GM18511 (cell line): ENCODE measurements around the gene NBPF9.
A peak's percentile ranks its signal among the peaks of the same experiment; 100 is the strongest.
"Not testable (repeated sequence)": the region's sequence is repeated elsewhere in the genome, so short reads cannot be mapped to it uniquely, and the experiment has no call there.

Source experiments
- ATAC-seq: cut with Tn5 transposase; IDR thresholded peaks from one replicate; pipeline ENCODE4 v1.9.1; 2021; ENCODE audit warnings: mild to moderate bottlenecking, moderate library complexity; ENCODE audit not compliant: unreplicated experiment

The NBPF9 gene

GRCh38 chr1:149103109-149104081, at the start of gene NBPF9:
Gene NBPF9, minus strand, starts transcription at chr1:149103551. Its CDS starts 21,412 bp downstream, at chr1:149082139.
- ATAC-seq: peak; percentile 94

DNA sequence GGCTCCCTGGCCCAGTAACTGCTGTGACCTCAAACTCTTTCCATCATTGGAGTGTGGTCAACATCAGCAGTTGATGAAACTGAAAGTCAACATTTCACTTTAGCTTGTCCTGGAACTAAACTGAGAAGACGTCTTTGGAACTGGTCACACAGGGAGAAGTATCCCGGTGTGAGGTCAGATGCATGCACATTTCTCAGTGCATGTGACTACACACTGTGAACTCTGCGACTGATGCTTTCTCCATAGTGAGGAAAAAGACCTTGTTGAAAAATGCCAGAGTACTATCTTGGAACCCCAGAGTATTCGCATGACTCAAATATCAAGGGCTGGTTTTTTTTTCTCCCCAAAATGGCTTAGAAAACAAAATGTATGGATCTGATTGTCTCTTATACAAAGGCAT, 46.6 kb upstream of the NBPF9 start:
- not testable (repeated sequence) for ATAC-seq

GRCh38 chr1:149137585-149137984, 34.2 kb upstream of the NBPF9 start:
- ATAC-seq: not testable (repeated sequence)

DNA sequence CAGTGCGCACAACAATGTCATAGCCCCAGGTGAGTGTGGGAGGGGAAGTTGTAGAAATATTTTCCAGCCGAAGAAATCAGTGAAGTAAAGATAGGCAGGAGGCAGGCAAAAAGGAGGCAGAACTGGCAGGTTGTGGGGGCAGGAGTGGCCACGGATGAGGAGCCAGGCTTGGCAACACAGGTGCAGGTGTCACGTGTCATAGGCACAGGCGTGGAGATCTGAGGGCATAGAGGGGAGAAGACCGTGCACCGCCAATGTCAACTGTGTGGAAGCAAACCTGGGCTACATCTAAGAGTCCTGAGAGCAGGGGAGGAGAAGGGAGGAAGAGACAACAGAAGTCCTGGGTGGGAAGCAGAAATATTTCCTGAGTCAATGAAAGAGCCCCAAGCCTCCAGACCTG, 27.6 kb upstream of the NBPF9 start:
- not testable (repeated sequence) for ATAC-seq

GRCh38 chr1:149129245-149129644, 25.9 kb upstream of the NBPF9 start:
- not testable (repeated sequence) for ATAC-seq

DNA sequence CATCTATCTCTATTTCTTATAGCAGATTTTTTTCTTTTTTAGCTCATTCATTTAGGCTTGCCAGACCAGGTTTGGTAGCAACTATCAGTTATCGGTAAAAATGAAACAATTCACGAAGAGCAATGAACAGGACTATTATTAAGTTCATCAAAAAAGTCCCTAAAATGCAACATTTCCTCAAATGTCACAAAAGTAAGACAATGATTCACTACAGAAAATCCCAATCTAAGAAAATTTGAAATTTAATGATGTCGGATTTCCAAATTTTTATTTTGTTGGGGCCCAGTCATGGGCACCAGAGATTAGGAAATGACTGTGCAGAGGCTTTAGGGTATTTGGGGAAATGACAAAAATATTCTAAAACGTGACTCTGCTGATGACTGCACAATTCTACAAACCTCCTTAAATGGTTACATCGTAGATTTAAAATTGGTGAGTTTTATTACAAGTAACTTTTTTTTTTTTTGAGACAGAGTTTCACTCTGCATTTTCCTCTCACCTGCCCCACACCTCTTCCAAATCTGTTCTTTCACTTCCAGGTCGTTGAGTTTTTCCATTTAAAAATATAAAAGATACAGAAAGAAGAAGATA, 23.3 kb upstream of the NBPF9 start:
- ATAC-seq: not testable (repeated sequence)

- ATAC-seq: not testable (repeated sequence)
Observed at GRCh38 chr1:149123948-149124926, 20.9 kb upstream of the NBPF9 start.

- not testable (repeated sequence) for ATAC-seq
Observed at GRCh38 chr1:149112828-149113227, 9.5 kb upstream of the NBPF9 start.

GRCh38 chr1:149110343-149110742, 7.0 kb upstream of the NBPF9 start:
- ATAC-seq: not testable (repeated sequence)

- peak; percentile 47 for ATAC-seq
Observed at GRCh38 chr1:149102574-149102973, 777 bp downstream of the NBPF9 start.

DNA sequence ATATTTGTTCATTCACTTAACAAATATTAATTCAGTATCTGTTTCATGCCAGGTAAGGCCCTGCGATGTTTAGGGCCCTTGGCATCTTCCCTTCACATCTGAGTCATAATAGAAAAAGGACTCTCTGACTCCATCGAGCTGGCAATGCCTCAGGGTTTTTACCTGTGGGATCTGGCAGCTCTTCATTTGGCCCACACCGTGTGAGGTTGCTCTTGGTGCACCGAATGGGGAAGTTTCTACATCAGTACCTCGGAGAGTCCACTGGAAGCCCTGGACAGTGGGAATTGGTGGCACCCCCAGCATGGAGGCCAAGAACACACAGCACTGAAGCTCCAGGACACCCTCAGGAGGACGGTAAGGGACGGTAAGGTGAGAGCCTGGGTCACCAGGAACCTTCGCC, 5.1 kb downstream of the NBPF9 start:
- ATAC-seq: not testable (repeated sequence)

DNA sequence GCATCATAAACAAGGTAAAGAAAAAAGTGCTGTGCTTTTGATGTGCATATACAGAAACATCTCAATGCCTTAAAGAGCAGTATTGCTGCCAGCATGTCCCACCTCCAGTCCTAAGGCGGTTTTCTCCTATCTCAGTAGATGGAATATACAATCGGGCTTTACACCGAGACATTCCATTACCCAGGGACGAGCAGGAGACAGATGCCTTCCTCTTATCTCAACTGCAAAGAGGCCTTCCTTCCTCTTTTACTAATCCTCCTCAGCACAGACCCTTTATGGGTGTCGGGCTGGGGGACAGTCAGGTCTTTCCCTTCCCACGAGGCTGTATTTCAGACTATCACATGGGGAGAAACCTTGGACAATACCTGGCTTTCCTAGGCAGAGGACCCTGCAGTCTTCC, 10.2 kb downstream of the NBPF9 start:
- ATAC-seq: not testable (repeated sequence)

- ATAC-seq: not testable (repeated sequence)
Observed at GRCh38 chr1:149075505-149076127, 27.7 kb downstream of the NBPF9 start.

DNA sequence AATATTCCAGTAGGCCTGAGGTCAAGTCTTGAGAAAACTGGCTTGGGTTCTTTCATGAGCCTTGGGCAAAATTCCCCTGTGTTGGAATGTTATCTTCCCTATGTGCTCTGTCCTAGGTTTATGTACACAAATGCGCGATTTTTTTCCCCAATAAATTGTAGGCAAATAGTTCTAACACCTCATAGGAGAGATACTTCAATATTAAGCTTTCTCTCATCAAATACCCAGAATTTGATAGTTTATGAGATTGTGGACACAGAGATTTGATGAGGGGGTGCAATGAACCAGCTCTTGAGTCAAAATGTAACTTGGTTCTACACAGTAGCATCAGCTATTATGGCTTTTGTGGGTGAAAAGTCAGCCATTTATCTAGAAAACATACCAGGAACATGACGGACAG, 38.7 kb downstream of the NBPF9 start:
- ATAC-seq: not testable (repeated sequence)

DNA sequence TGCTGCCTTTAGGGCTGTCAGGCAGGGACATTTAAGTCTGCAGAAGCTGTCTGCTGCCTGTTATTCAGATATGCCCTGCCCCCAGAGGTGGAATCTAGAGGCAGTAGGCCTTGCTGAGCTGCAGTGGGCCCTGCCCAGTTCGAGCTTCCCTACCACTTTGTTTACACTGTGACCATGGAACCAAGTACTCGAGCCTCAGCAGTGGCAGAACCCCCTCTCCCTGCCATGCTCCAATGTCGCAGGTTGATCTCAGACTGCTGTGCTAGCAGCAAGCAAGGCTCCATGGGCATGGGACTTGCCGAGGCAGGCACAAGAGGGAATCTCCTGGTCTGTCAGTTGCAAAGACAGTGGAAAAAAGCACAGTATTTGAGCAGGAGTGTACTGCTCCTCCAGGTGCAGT, 60.3 kb downstream of the NBPF9 start:
- not testable (repeated sequence) for ATAC-seq

DNA sequence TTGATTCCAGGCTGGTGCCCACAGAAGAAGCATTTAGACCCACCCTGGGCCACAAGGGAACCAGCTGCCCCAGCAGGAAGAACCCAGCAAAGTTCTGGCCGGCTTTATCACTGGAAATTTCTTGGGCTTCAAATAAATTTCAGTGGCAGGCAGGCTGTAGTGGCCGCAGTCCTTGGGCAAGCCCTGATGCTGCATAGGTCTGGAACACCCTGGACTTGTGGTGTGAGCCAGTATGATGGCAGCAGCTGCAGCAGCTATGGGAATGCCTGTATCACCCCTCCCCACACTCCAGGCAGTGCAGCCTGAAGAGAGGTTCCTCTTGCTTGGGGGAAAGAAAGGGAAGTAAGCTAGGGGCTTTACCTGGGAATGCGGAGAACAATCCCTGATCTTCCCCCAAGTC, 69.4 kb downstream of the NBPF9 start:
- ATAC-seq: not testable (repeated sequence)

GRCh38 chr1:149024327-149024726, 79.0 kb downstream of the NBPF9 start:
- ATAC-seq: not testable (repeated sequence)

GRCh38 chr1:149018577-149018976, 84.8 kb downstream of the NBPF9 start:
- not testable (repeated sequence) for ATAC-seq

DNA sequence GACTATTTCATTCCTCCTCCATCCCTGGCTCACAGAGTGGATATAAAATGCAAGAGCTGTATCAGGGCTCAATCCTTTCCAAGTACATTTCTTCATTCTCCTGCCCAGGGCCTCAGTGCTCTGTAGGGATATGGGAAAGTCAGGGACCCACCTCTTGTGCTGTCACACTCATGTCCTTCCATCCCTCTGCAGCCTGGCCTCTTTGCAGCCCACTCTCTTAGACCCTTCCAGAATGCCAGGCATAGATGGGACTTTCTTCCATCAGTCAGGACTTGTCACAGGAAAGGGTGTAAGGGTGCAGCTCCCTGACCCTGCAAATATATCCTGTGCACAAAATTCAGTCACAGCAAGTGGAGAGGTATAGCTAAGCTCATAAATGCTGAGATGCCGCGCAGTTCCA, 86.7 kb downstream of the NBPF9 start:
- ATAC-seq: not testable (repeated sequence)

- not testable (repeated sequence) for ATAC-seq
Observed at GRCh38 chr1:149015522-149015921, 87.8 kb downstream of the NBPF9 start.
